Body of pancreas (tissue), 4 donors: ENCODE measurements around the gene BRD1.

Experiments used
- CTCF ChIP-seq, 7 experiments: fragments of 450-650 bp in 4 of 7; fragments of 200-600 bp in 3 of 7; sonication (generic) in 3 of 7; IDR thresholded peaks; one replicate each; pipeline ENCODE4 v1.5.1; 2016 to 2019; ENCODE audit warnings: antibody characterized with exemption in 7 of 7
- POLR2A ChIP-seq, 3 donors: fragments of 450-650 bp; IDR thresholded peaks; one replicate each; pipeline ENCODE4 v1.6.1; 2016; ENCODE audit warnings: antibody characterized with exemption in 3 of 3, mild to moderate bottlenecking in 2 of 3

- TF ChIP-seq CTCF (IDR thresholded peaks at IDR 0.05) (no peak), POLR2A (IDR thresholded peaks at IDR 0.05) (no peak)
Observed at GRCh38 chr22:49872347-49872746, 44.7 kb upstream of the BRD1 start.
